HK-2 (cell line): ENCODE results near the gene SPTB.
A peak's percentile ranks its signal among the peaks of the same experiment; 100 is the strongest.

Experiments
- DNase-seq: peaks from one replicate; pipeline ENCODE4 v3.0.0-alpha.2; 2018; ENCODE audit not compliant: unreplicated experiment

Gene SPTB

GRCh38 chr14:64885559-64885958 is 5.9 kb upstream of the SPTB start:
- no peak for DNase-seq

DNA sequence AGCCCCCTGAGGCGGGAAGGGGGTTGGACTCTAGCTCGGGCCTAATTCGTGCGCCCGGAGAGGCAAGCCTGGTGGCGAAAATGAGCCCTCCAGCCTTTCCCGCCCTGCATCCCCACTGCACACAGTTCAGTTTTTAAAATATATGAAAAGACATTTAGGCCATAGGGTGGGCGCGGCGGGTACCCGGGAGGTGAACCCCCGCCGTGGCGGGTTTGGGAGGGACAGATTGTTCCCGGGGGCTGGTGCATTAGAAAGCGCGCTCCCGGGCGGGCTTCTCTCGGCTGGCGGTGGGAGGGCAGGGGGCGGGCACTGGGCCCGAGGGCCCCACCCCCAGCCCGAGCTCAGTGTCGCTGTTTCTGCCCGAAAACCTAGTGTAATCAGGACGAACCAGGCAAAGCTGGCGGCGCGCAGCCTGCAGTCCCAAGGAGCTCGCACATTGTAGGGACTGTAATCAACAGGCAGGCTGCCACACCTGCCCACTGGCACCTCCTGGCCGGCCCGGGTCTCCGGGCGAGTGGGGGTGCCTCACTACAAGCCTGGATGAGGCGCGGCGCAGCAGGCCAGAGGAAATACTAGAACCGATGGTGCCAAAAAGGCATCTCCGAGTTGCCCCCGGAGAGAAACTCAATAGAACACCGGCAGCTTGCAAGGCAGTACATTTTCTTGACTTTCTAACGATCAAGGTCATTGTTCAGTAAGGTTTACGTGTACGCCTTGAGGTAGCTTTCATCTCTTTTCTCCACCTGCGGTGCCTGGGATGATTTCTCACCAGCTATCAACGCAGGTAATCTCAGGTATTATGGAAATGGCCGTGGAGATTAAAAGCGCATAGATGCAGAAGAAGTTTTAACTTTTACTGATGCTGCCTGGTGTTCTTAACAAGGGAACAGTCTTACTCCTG is 764 bp upstream of the SPTB start:
- DNase-seq = peak; percentile 13

GRCh38 chr14:64878837-64879634 is 671 bp downstream of the SPTB start:
- no peak for DNase-seq

DNA sequence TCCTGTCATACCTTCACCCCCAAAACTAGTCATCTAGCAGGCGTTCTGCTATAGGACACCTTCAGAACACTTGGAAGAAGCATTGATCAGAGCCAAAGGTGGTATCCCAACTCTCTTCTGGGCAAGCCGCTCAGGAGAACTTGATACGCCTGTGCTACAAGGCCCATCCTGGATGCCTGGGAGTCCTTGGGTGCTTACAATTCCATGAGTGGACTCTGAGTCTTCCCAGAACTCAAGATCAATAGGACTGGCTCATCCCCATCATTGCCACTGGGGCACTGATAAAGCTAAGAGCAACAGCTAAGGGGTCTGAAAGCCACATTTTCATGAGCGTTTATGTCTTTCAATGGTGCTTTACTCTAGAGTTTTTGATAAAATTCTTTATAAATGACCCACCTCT is 1.9 kb downstream of the SPTB start:
- DNase-seq = no peak

- DNase-seq = no peak
Observed at GRCh38 chr14:64875350-64875749, 4.4 kb downstream of the SPTB start.

- DNase-seq = no peak
Observed at GRCh38 chr14:64873506-64874219, 6.0 kb downstream of the SPTB start.

- no peak for DNase-seq
Observed at GRCh38 chr14:64871344-64871743, 8.4 kb downstream of the SPTB start.

DNA sequence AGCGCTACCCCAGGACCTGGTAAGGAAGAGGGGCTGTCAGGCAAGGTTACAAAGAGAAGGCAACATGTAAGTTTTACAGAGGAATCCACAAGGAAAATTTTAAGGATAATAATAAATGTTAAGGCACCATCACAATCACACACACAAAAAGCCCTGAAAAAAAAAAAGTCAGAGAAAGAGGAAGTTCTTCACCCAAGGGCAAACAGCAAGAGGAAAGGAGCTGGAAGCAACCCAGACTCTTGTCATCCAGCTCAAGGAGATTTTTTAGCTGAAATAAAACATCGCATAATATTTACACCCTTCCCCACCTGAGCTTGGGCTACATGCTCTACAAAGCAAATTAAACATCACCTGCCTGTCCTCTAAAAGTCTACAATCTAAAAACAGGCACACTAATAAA is 9.5 kb downstream of the SPTB start:
- DNase-seq = no peak

GRCh38 chr14:64868841-64869240 is 10.9 kb downstream of the SPTB start:
- DNase-seq = no peak

- no peak for DNase-seq
Observed at GRCh38 chr14:64868379-64868778, 11.3 kb downstream of the SPTB start.

DNA sequence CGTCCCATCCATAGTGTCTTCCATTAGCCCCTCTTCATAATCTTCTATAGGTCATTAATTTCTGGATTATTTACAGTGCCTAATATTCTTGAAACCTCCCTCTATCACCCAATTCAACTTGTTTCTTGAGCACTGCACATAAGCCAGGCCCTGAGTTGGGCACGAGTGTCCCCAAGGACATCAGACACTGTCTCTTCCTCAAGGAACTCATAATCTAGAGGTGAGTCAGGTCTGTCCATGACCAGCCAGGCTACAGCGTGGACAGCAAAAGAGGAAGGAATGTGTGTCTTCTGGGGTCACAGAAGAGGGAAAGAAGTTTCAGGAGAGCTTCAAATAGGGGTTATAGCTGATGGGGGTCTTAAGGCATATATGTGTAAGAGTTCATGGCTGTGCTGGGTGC is 12.5 kb downstream of the SPTB start:
- DNase-seq = no peak

DNA sequence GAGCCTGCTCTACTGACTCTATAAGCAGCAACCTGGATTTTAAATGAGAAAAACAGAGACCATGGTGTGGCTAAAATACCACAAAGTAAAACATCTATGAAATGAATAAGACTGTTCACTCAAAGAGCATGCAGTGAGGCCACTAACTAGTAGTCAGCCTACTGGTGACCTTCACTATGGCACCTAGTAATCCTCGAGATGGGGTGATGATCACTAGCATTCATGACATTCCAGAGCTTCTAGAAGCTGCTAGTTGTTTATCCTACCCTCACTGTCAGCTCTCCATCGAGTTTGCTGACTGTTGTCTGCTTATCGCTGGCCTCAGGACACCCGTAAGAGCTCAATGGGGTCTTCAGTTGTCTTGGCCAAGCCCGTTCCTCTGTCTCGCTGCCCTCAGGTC is 13.7 kb downstream of the SPTB start:
- DNase-seq = no peak

DNA sequence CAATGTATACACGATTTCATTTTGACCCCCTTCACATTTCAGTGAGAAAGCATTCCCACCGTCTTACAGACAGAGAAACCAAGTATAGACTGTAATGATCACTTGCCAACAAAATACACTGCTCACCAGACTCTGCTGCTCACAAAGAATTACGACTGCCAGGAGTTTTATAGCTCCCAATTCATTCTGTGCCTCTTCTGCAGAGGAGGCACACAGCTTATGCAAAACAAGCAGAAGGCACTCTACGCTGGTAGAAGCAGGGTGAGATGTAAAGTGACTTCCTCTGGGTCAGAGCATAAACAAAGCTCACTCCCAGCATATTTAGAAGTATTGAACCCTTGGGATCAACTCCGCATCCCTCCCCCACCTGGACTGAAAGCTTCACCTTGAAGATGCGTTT is 14.6 kb downstream of the SPTB start:
- no peak for DNase-seq

GRCh38 chr14:64864258-64864657 is 15.4 kb downstream of the SPTB start:
- no peak for DNase-seq

DNA sequence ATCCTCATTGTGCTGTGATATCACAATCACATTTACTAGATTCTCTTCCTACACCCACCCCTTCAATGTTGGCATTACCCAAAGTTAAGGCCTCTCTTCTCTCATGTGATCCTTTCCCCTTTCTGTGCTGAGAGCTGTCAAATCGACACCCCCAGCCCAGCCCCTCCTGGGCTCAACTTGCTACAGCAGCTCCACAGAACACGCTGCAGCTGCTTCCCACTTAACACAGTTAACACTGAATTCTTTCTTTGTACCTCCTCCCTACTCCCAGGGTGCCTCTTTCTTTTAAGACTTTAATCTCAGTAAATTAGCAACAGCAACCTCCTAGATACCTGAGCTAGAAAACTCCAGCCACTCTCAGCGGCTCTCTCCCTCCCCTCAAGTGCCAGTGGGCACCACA is 17.8 kb downstream of the SPTB start:
- DNase-seq = no peak

DNA sequence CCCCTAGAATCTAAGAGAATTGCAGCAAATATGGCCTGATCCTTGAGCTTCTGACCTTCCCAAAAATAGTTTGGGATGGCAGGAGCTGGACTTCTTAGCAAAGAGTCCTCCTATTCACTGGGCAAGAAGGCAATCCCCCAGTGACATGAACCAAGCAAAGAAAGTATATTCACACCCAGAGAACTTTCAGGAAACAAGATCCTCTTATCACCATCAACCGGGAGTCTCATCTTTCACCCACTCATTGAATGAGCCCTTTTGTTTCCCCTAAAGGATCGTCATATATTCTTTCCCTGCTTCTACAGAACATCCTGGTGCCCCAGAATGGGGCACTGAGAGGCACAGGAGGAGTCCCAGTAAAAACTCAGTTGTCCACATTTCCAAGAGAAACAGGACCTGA is 19.7 kb downstream of the SPTB start:
- DNase-seq = no peak

DNA sequence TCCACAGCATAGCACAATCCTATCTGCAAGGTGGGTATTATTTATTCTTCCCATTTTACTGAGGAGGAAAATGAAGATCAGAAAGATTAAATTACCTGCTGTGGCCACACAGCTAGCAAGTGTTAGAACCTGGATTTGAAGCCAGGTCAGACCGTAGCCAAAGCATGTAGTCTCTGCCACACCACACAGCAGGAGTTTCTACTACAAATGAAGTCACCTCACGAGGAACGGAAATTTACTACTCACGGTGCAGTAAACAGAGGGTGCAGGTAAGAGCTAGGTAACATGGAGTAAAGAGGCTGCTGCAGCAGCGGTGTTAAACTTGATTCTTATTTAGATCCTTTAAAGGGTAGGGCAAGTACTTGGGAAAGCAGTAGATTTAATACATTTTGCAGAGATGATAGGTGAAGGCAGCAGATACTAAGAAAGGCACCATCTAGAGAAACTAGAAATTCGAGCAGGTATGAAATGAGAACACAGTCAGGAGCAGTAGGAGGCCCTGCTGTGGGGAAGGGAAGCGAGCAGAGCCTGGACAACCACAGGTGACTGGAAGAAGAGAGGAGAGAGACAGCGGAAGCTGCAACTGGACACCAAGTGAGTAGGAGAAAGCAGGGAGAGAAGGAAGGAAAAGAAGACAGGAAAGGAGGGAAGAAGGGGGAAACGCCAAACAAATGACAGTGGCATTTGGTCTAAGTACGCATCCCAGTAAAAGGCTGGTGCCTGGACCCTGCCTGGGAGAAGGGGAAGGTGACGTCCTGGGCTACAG is 21.5 kb downstream of the SPTB start:
- DNase-seq = no peak

- DNase-seq = no peak
Observed at GRCh38 chr14:64856529-64857445, 22.9 kb downstream of the SPTB start.

DNA sequence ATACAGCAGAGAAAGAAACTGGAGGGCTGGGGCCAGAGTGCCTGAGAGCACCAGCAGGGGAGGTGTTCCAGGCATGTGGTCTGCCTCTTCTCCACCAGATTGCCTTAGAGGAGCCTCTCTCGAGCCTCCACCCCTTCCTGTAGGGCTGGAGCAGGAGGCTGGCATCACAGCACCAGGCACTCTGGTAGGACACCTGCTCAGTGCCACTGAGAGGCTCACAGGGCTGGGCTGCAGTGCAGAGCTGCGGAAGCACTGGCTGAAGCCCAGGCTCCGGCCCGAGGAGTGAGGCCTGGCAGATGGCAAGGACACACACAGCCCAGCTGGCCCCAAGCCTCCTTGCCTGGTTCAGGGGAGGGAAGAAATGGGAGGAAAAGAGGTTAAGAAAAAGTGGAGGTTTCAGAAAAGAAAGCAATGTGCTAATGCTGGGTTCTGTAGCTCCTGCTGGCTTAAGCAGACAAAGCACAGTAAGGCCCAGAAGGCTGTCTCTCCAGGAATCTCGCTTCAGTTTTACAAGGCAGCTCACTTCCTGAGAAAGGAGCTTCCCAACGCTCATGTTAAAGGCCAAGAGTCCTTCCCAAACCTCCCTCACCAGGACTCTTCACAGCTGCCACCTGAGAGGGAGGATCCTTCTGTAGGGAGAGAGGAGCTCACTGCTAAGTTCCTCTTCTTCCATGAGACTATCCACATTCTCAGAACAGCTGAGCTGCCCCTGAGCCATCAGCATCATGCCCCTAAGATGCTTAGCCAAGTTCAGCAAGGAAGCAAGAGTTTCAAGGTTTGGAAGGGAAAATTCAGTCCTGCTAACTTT is 23.8 kb downstream of the SPTB start:
- DNase-seq = no peak
